HepG2 (cell line): ENCODE measurements around the gene PIANP. TPM values are rescaled to one million over a fixed set of nuclear protein-coding genes. Genes with fewer than 3 reads are reported as not detected.

Experiments used
- ATAC-seq: fragments of 200-7000 bp; cut with Tn5 transposase; 3 replicates; pipeline ENCODE4 v1.9.1; 2020; ENCODE audit warnings: mild to moderate bottlenecking, moderate library complexity
- BruUV-seq: library from RNA; stranded (reverse); fragments of 400-500 nt; replicated peaks from 2 replicates; lab custom pipeline; 2021; lab: Mats Ljungman, UMichigan
- CTCF ChIA-PET: fragments of 300-600 bp; formaldehyde crosslinking; extraction: SDS; loops from one replicate; lab custom pipeline; 2021; ENCODE audit warnings: low total read pairs, inconsistent platforms, low intra/inter-chr PET ratio; lab: Yijun Ruan, JAX
- POLR2A ChIA-PET: fragments of 350-600 bp; sonication (Branson Sonifier 250); formaldehyde crosslinking; loops from one replicate; lab custom pipeline; 2020; ENCODE audit warnings: antibody characterized with exemption, inconsistent platforms; lab: Yijun Ruan, JAX
- DNase-seq: peaks from one replicate; pipeline ENCODE4 v3.0.0-alpha.2; 2015; ENCODE audit warnings: low spot score
- FAIRE-seq: peaks from 3 replicates; lab custom pipeline; 2011; peaks lifted over from hg19 to GRCh38; lab: Jason Lieb, UNC
- H2AFZ ChIP-seq: one replicate; pipeline ENCODE4 v1.6.1; 2011; ENCODE audit warnings: low read length, inconsistent platforms
- H3K27ac ChIP-seq: fragments of 300-600 bp; 3 replicates; pipeline ENCODE4 v1.8.0; 2011; ENCODE audit warnings: mixed run types, mild to moderate bottlenecking, mixed read lengths, low read length, inconsistent platforms; ENCODE audit not compliant: insufficient read depth; ENCODE audit errors: extremely low read length
- H3K27me3 ChIP-seq, 2 experiments: fragments of 200-600 bp in 1 of 2; 2 replicates in 1 of 2; 3 replicates in 1 of 2; pipeline versions ENCODE4 v1.6.0 to v1.8.0; 2011; ENCODE audit warnings: low read length in 2 of 2, mild to moderate bottlenecking in 2 of 2, moderate library complexity in 2 of 2, inconsistent platforms in 1 of 2; ENCODE audit not compliant: insufficient read depth in 2 of 2, control insufficient read depth in 1 of 2
- H3K36me3 ChIP-seq, 2 experiments: fragments of 200-600 bp in 1 of 2; replicated peaks in 1 of 2; 2 replicates in 1 of 2; 3 replicates in 1 of 2; pipeline versions ENCODE4 v1.5.1 to v1.8.0; 2011; ENCODE audit warnings: low read length in 2 of 2, inconsistent platforms in 1 of 2; ENCODE audit not compliant: insufficient read depth in 2 of 2, control insufficient read depth in 1 of 2
- H3K4me1 ChIP-seq: 2 replicates; pipeline ENCODE4 v1.5.1; 2012; ENCODE audit warnings: low read length, inconsistent platforms; ENCODE audit not compliant: insufficient read depth
- H3K4me2 ChIP-seq: 2 replicates; pipeline ENCODE4 v1.6.0; 2011; ENCODE audit warnings: low read depth, low read length, inconsistent platforms
- H3K4me3 ChIP-seq, 3 experiments: fragments of 200-600 bp in 1 of 3; sonication (generic), shearing (Covaris generic) in 1 of 3; replicated peaks in 1 of 3; 2 replicates each; pipeline ENCODE4 v1.5.1; 2011 to 2016; ENCODE audit warnings: low read length in 3 of 3, inconsistent platforms in 2 of 3, low read depth in 2 of 3, mild to moderate bottlenecking in 2 of 3, control low read depth in 1 of 3, mixed read lengths in 1 of 3; ENCODE audit not compliant: insufficient read depth in 1 of 3
- H3K79me2 ChIP-seq: one replicate; pipeline ENCODE4 v1.6.1; 2011; ENCODE audit warnings: low read length, inconsistent platforms; ENCODE audit not compliant: insufficient read depth
- H3K9ac ChIP-seq: 2 replicates; pipeline ENCODE4 v1.6.0; 2011; ENCODE audit warnings: mild to moderate bottlenecking, low read depth, low read length, inconsistent platforms; ENCODE audit not compliant: insufficient read depth
- H3K9me3 ChIP-seq: 2 replicates; pipeline ENCODE4 v1.5.1; 2012; ENCODE audit warnings: mild to moderate bottlenecking, low read length
- H4K20me1 ChIP-seq: 2 replicates; pipeline ENCODE4 v1.6.0; 2011; ENCODE audit warnings: inconsistent platforms, mild to moderate bottlenecking, low read length, moderate library complexity; ENCODE audit not compliant: insufficient read depth
- FOXP1 ChIP-seq, 2 experiments: fragments of 450-650 bp in 1 of 2; IDR thresholded peaks; 2 replicates each; pipeline ENCODE4 v1.6.1; 2017 to 2018; ENCODE audit warnings: antibody characterized with exemption in 1 of 2
- HNRNPUL1 ChIP-seq: fragments of 200-400 bp; formaldehyde crosslinking; IDR thresholded peaks from 2 replicates; pipeline ENCODE4 v1.6.1; 2017; ENCODE audit warnings: low read depth, mild to moderate bottlenecking, low read length, moderate library complexity
- RELA ChIP-seq: sonication (generic); formaldehyde crosslinking; IDR thresholded peaks from 2 replicates; pipeline ENCODE4 v1.4.0; 2020; ENCODE audit warnings: missing genetic modification reagents
- SP5 ChIP-seq: IDR thresholded peaks from 2 replicates; pipeline ENCODE4 v1.6.1; 2016; ENCODE audit warnings: low read depth, borderline replicate concordance
- ZBTB20 ChIP-seq: sonication (generic); formaldehyde crosslinking; IDR thresholded peaks from 2 replicates; pipeline ENCODE4 v1.8.1; 2023; ENCODE audit warnings: missing genetic modification reagents, low read depth, mild to moderate bottlenecking, borderline replicate concordance
- ZKSCAN1 ChIP-seq: fragments of 150-350 bp; IDR thresholded peaks from 2 replicates; pipeline ENCODE4 v1.6.1; 2014; ENCODE audit warnings: low read length
- ZNF563 ChIP-seq: sonication (generic); formaldehyde crosslinking; IDR thresholded peaks from 2 replicates; pipeline ENCODE4 v1.8.0; 2022; ENCODE audit warnings: mild to moderate bottlenecking, moderate library complexity, missing genetic modification reagents
- WGBS: methylation state at CpG from one replicate; pipeline ENCODE4 v1.1.6; 2017; ENCODE audit warnings: low lambda C conversion rate; 5-methylcytosine and 5-hydroxymethylcytosine counted together
- in situ Hi-C: cut with HindIII; loops from 2 replicates; pipeline ENCODE4 v1.10.0; 2017; ENCODE audit warnings: low pct_unique_long_range_greater_than_20kb; ENCODE audit not compliant: extremely low pct_ligation_motif_present
- intact Hi-C: fragments of 100-400 bp; cut with micrococcal nuclease; formaldehyde crosslinking; loops from one replicate; pipeline ENCODE4 v1.10.0; 2022; ENCODE audit not compliant: unreplicated experiment
- polyA plus RNA-seq, 8 experiments: library from polyadenylated mRNA; depleted of rRNA in 3 of 8; stranded (reverse) in 7 of 8; unstranded in 1 of 8; fragments of >200 nt; fragmentation: Illumina TruSeq in 4 of 8; extraction: Trizol in 4 of 8; gene quantifications; 2 replicates each; pipeline versions ENCODE4 v1.2.1 to v1.2.3, GENCODE V29; 2011 to 2016; ENCODE audit warnings: low read depth in 4 of 8, missing spikeins in 1 of 8, mixed read lengths in 1 of 8; ENCODE audit not compliant: insufficient read depth in 1 of 8
- total RNA-seq, 5 experiments: library from RNA; depleted of rRNA; stranded (reverse); fragments of >200 nt; fragmentation: Illumina TruSeq; extraction: Trizol; gene quantifications; 2 replicates each; pipeline ENCODE4 v1.2.3, GENCODE V29; 2016; ENCODE audit warnings: low read depth in 1 of 5
- TF ChIP-seq, protein P1 (sequence below): sonication (generic); formaldehyde crosslinking; IDR thresholded peaks from 2 replicates; pipeline ENCODE4 v1.4.0; 2020; ENCODE audit warnings: missing genetic modification reagents
- TF ChIP-seq, protein P2 (sequence below), 2 experiments: fragments of 450-650 bp in 1 of 2; sonication (generic) in 1 of 2; formaldehyde crosslinking in 1 of 2; IDR thresholded peaks; 2 replicates each; pipeline versions ENCODE4 v1.6.1 to v1.8.0; 2016 to 2022; ENCODE audit warnings: antibody characterized with exemption in 1 of 2, mild to moderate bottlenecking in 1 of 2, missing genetic modification reagents in 1 of 2

PIANP gene
- total and polyA plus RNA-seq, 2 of the 13 experiments (the other 11 are each of a cell fraction or from before 2014, with no cell fraction given) = not detected

DNA sequence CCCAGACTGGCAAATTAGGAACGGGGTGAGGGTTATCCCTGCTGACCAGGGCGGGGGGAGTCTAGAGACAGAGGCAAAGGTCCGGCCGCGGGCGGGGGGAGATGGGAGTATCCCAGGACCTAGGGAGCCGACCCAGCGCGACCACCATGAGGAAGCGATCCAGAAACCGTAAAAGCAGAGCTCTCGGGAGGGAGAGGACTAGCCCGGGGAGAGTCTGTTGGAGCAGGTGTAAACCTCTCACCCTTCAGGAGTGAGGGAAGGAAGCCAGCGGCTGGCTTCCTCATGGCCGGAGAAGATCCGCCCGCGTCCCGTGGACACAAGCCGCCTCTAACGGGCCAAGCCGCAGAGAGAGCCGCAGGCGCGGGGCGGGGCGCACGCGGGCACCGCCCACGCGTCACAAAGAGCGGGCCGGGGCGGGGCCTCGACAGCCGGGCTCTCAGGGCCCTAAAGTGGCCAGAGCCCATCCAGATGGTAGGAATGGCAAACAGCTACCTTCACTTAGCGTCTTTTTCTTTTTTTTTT lies 53.5 kb downstream of the PIANP start, which contains the start of gene ACRBP:
TSS of gene ACRBP (minus strand) at position 350 of the 522 bp plus-strand sequence. CDS start at position 284, 66 bp downstream.
- peaks cover 2 to 5% of the 10 kb centered on the region in 2 experiments; a peak in 3 of 5 replicates for H3K36me3 ChIP-seq
- no peak for ATAC-seq
- POLR2A ChIA-PET = interaction anchor here (1.3 kb wide), 1 partner anchor 42 kb away, joined by 3 read pairs; the partner anchor contains the start of gene ZNF384
- no peak within 1 kb of the TSS for H2AFZ ChIP-seq
- H4K20me1 ChIP-seq = no peaks in the 10 kb centered on the region
- no peak for DNase-seq
- H3K4me2 ChIP-seq = no peak within 1 kb of the TSS
- FAIRE-seq = no peak
- no peaks in the 10 kb centered on the region; a peak in 2 of 5 replicates for H3K27me3 ChIP-seq
- H3K79me2 ChIP-seq = no peaks in the 10 kb centered on the region
- H3K9ac ChIP-seq = no peak within 1 kb of the TSS
- H3K4me3 ChIP-seq = no peak within 1 kb of the TSS
- no peak within 1 kb of the TSS for H3K27ac ChIP-seq
- 79% methylated on average over 19 of the region's 38 CpGs for WGBS
- TF ChIP-seq HNRNPUL1 (no peak), ZKSCAN1 (no peak), ZNF563 (CRISPR knock-in tag) (no peak), ZBTB20 (CRISPR knock-in tag) (no peak), RELA (CRISPR knock-in tag) (no peak), SP5 (CRISPR knock-in tag) (no peak), FOXP1 (IDR thresholded peaks at IDR 0.05) (no peak), FOXP1 (CRISPR knock-in tag; IDR thresholded peaks at IDR 0.05) (no peak)
- TF ChIP-seq, protein P1, sequence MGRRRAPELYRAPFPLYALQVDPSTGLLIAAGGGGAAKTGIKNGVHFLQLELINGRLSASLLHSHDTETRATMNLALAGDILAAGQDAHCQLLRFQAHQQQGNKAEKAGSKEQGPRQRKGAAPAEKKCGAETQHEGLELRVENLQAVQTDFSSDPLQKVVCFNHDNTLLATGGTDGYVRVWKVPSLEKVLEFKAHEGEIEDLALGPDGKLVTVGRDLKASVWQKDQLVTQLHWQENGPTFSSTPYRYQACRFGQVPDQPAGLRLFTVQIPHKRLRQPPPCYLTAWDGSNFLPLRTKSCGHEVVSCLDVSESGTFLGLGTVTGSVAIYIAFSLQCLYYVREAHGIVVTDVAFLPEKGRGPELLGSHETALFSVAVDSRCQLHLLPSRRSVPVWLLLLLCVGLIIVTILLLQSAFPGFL (CRISPR knock-in tag) = no peak
- TF ChIP-seq, protein P2, sequence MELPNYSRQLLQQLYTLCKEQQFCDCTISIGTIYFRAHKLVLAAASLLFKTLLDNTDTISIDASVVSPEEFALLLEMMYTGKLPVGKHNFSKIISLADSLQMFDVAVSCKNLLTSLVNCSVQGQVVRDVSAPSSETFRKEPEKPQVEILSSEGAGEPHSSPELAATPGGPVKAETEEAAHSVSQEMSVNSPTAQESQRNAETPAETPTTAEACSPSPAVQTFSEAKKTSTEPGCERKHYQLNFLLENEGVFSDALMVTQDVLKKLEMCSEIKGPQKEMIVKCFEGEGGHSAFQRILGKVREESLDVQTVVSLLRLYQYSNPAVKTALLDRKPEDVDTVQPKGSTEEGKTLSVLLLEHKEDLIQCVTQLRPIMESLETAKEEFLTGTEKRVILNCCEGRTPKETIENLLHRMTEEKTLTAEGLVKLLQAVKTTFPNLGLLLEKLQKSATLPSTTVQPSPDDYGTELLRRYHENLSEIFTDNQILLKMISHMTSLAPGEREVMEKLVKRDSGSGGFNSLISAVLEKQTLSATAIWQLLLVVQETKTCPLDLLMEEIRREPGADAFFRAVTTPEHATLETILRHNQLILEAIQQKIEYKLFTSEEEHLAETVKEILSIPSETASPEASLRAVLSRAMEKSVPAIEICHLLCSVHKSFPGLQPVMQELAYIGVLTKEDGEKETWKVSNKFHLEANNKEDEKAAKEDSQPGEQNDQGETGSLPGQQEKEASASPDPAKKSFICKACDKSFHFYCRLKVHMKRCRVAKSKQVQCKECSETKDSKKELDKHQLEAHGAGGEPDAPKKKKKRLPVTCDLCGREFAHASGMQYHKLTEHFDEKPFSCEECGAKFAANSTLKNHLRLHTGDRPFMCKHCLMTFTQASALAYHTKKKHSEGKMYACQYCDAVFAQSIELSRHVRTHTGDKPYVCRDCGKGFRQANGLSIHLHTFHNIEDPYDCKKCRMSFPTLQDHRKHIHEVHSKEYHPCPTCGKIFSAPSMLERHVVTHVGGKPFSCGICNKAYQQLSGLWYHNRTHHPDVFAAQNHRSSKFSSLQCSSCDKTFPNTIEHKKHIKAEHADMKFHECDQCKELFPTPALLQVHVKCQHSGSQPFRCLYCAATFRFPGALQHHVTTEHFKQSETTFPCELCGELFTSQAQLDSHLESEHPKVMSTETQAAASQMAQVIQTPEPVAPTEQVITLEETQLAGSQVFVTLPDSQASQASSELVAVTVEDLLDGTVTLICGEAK (IDR thresholded peaks at IDR 0.05) = no peak
- TF ChIP-seq, protein P2 (CRISPR knock-in tag; IDR thresholded peaks at IDR 0.05) = no peak
- no TSS peak for BruUV-seq
- no peaks in the 10 kb centered on the region for H3K9me3 ChIP-seq
- in situ Hi-C loops (no loop called here), intact Hi-C loops (no loop called here)
- peaks cover 21% of the 10 kb centered on the region for H3K4me1 ChIP-seq
- CTCF ChIA-PET = no interaction called here
